Large intestine (tissue), 3 donors: ENCODE measurements around the gene L3MBTL4. TPM values are rescaled to one million over a fixed set of nuclear protein-coding genes. Genes with fewer than 3 reads are reported as not detected.
A peak's percentile ranks its signal among the peaks of the same experiment; 100 is the strongest.

Experiments
- DNase-seq, 2 donors: peaks; one replicate each; pipeline versions ENCODE4 v3.0.0 to v3.0.0-alpha.2; 2013
- H3K27ac ChIP-seq: one replicate; pipeline ENCODE4 v1.5.1; 2013; ENCODE audit warnings: low read length
- H3K27me3 ChIP-seq: 2 replicates; pipeline ENCODE4 v1.6.1; 2013; ENCODE audit warnings: low read length; ENCODE audit not compliant: control insufficient read depth, insufficient read depth
- H3K36me3 ChIP-seq: 2 replicates; pipeline ENCODE4 v1.6.1; 2013; ENCODE audit warnings: low read length; ENCODE audit not compliant: control insufficient read depth, insufficient read depth
- H3K4me1 ChIP-seq: one replicate; pipeline ENCODE4 v1.6.1; 2013; ENCODE audit warnings: low read length; ENCODE audit not compliant: control insufficient read depth, insufficient read depth
- H3K4me3 ChIP-seq: one replicate; pipeline ENCODE4 v1.5.1; 2013; ENCODE audit warnings: low read length
- H3K9me3 ChIP-seq: one replicate; pipeline ENCODE4 v1.6.1; 2013; ENCODE audit warnings: mild to moderate bottlenecking, low read depth, low read length, moderate library complexity; ENCODE audit not compliant: control insufficient read depth
- WGBS: methylation state at CpG from one replicate; pipeline ENCODE4 v1.1.5; 2013; ENCODE audit warnings: low lambda C conversion rate; ENCODE audit not compliant: insufficient coverage; 5-methylcytosine and 5-hydroxymethylcytosine counted together
- polyA plus RNA-seq: library from polyadenylated mRNA; unstranded; fragments of 120-200 nt; gene quantifications from one replicate; pipeline ENCODE4 v1.2.1, GENCODE V29; 2013

L3MBTL4 gene
- polyA plus RNA-seq, 1 donor = 4.0 TPM

GRCh38 chr18:5969989-5970403 is 444.7 kb downstream of the L3MBTL4 start:
- no peaks in the 10 kb centered on the region for H3K27me3 ChIP-seq
- no peak overlapping the region for H3K4me3 ChIP-seq
- no peaks in the 10 kb centered on the region for H3K9me3 ChIP-seq
- DNase-seq = peak; percentile 78 to 92
- H3K36me3 ChIP-seq = no peaks in the 10 kb centered on the region
- H3K4me1 ChIP-seq = peaks cover 42% of the 10 kb centered on the region
- H3K27ac ChIP-seq = no peak overlapping the region
- no CpG with 5 or more reads among the region's 3 CpGs for WGBS

DNA sequence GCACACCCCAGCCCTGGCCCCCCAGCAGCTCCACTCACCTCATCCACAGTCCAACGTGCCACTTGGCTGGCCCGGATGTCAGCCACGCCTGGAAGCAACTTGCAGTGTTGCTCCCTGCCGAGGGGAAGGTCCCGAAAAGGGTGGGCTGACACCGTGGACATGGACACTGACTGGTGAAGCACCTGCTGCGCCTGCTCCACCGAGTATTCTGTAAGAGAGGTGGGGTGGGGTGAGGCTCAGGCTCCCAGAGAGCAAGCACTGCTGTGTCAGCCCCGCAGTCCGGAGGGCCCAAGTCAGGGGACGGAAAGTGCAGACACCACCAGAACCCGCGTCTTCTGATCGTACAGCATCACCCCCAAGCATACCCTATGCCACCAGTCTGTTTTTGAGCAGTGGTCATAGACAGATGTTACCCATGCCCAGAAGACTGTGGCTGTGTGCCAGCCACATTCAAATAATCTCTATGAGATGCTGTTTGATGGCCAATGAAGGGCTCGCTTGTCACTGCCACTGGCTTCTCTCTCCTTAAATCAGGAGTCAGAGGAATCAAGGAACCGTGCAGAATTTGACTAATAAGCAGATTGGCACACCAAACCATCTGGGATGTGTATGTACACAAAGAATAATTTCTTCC is 445.2 kb downstream of the L3MBTL4 start:
- H3K4me1 ChIP-seq = peaks cover 42% of the 10 kb centered on the region
- no peaks in the 10 kb centered on the region for H3K9me3 ChIP-seq
- H3K27me3 ChIP-seq = no peaks in the 10 kb centered on the region
- no peak overlapping the region for H3K4me3 ChIP-seq
- no peaks in the 10 kb centered on the region for H3K36me3 ChIP-seq
- WGBS = no CpG with 5 or more reads among the region's 16 CpGs
- no peak for DNase-seq
- H3K27ac ChIP-seq = no peak overlapping the region

GRCh38 chr18:5967666-5968065 is 447.0 kb downstream of the L3MBTL4 start:
- Histone ChIP-seq H3K27ac (no peak overlapping the region), H3K27me3 (no peaks in the 10 kb centered on the region), H3K36me3 (no peaks in the 10 kb centered on the region), H3K4me1 (peaks cover 42% of the 10 kb centered on the region), H3K9me3 (no peaks in the 10 kb centered on the region), H3K4me3 (no peak overlapping the region)
- WGBS = no CpG with 5 or more reads among the region's 8 CpGs
- no peak for DNase-seq

DNA sequence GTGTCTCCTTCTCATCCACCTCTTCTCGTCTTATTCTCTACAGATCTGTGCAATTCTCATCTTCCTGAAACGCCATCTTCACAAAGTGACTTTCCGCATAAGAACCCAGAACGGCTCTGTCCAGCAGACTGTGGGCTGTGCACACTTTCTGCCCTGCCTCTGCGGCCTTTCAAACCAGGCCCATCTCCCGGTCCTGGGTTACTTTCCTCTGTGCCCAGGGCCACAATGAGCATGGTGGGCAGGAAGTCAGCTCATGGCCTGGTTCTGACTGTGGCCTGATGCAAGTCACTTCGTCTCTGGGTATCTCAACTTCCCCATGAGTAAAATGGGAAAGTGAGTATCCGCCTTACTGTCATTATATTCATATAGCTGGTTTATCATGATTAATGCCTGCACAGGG is 447.7 kb downstream of the L3MBTL4 start:
- Histone ChIP-seq H3K9me3 (no peaks in the 10 kb centered on the region), H3K36me3 (no peaks in the 10 kb centered on the region), H3K27me3 (no peaks in the 10 kb centered on the region), H3K4me3 (no peak overlapping the region), H3K4me1 (peaks cover 42% of the 10 kb centered on the region), H3K27ac (no peak overlapping the region)
- WGBS = 80% methylated on average over 1 of the region's 8 CpGs
- no peak for DNase-seq

- Histone ChIP-seq H3K4me1 (peaks cover 42% of the 10 kb centered on the region), H3K27ac (no peak overlapping the region), H3K9me3 (no peaks in the 10 kb centered on the region), H3K4me3 (no peak overlapping the region), H3K27me3 (no peaks in the 10 kb centered on the region), H3K36me3 (no peaks in the 10 kb centered on the region)
- 60% methylated on average over 1 of the region's 4 CpGs for WGBS
- peak; percentile 87 to 96 for DNase-seq
These were observed 448.2 kb downstream of the L3MBTL4 start for GRCh38 chr18:5966514-5966913.

- no peaks in the 10 kb centered on the region for H3K9me3 ChIP-seq
- H3K27me3 ChIP-seq = no peaks in the 10 kb centered on the region
- peaks cover 31% of the 10 kb centered on the region for H3K4me1 ChIP-seq
- H3K4me3 ChIP-seq = no peak overlapping the region
- DNase-seq = no peak
- WGBS = no CpG with 5 or more reads among the region's 2 CpGs
- H3K36me3 ChIP-seq = no peaks in the 10 kb centered on the region
- H3K27ac ChIP-seq = no peak overlapping the region
These were observed 449.7 kb downstream of the L3MBTL4 start for GRCh38 chr18:5964996-5965395.

GRCh38 chr18:5964596-5964995 is 450.1 kb downstream of the L3MBTL4 start:
- no peaks in the 10 kb centered on the region for H3K27me3 ChIP-seq
- H3K4me1 ChIP-seq = peaks cover 27% of the 10 kb centered on the region
- WGBS = 83% methylated on average over 1 of the region's 5 CpGs
- H3K36me3 ChIP-seq = no peaks in the 10 kb centered on the region
- no peak for DNase-seq
- H3K4me3 ChIP-seq = no peak overlapping the region
- H3K27ac ChIP-seq = no peak overlapping the region
- H3K9me3 ChIP-seq = no peaks in the 10 kb centered on the region

GRCh38 chr18:5964108-5964507 is 450.6 kb downstream of the L3MBTL4 start:
- 40% methylated on average over 1 of the region's 8 CpGs for WGBS
- Histone ChIP-seq H3K27ac (no peak overlapping the region), H3K9me3 (no peaks in the 10 kb centered on the region), H3K4me1 (peaks cover 23% of the 10 kb centered on the region), H3K27me3 (no peaks in the 10 kb centered on the region), H3K36me3 (no peaks in the 10 kb centered on the region), H3K4me3 (no peak overlapping the region)
- no peak for DNase-seq

- DNase-seq = no peak
- Histone ChIP-seq H3K36me3 (no peaks in the 10 kb centered on the region), H3K9me3 (no peaks in the 10 kb centered on the region), H3K27me3 (no peaks in the 10 kb centered on the region), H3K4me3 (no peak overlapping the region), H3K27ac (no peak overlapping the region), H3K4me1 (peaks cover 18% of the 10 kb centered on the region)
- 100% methylated on average over 1 of the region's 7 CpGs for WGBS
These were observed 451.4 kb downstream of the L3MBTL4 start for GRCh38 chr18:5963267-5963666.

DNA sequence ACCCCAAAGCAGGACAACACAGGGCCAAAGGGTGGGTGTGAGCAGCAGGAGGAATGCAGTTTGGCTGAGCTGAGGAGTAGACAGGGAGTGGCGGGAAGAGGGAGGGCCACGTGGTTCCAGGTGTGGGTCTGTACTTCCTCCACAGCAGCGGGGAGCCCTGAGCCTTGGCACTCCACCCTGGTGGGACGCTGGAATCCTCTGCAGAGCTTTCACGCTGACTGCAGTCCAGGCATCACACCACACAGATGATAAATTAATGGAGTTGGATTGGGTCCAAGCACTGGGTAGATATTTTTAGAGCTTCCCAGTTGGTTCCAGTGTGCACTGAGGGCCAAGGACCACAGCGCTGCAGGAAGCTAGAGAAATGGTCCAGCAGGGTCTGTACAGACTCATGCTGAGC is 452.3 kb downstream of the L3MBTL4 start:
- no peak for DNase-seq
- WGBS = no CpG with 5 or more reads among the region's 6 CpGs

DNA sequence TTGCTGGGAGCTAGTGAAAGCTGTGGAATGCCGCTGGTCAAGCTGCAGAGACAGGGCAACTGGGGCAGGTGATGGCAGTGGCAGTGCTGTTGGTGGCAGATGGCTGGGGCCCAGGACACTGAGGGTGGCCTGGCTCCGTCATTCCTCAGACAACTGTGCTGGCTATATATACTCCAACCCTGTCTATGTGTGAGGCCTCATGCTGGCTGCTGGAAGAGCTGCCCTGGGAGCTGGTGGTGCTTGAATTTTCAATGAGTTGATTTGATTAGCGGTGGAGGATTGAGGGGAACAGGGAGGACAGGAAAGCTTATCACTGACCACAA is 452.9 kb downstream of the L3MBTL4 start:
- Histone ChIP-seq H3K4me3 (no peak overlapping the region), H3K36me3 (no peaks in the 10 kb centered on the region), H3K9me3 (no peaks in the 10 kb centered on the region), H3K27me3 (no peaks in the 10 kb centered on the region), H3K27ac (no peak overlapping the region), H3K4me1 (peaks cover 6% of the 10 kb centered on the region)
- DNase-seq = no peak
- no CpG with 5 or more reads among the region's 3 CpGs for WGBS

More for the DNA sequence above, 452.3 kb downstream of the L3MBTL4 start:
- Histone ChIP-seq H3K27ac (no peak overlapping the region), H3K4me3 (no peak overlapping the region), H3K36me3 (no peaks in the 10 kb centered on the region), H3K9me3 (no peaks in the 10 kb centered on the region), H3K27me3 (no peaks in the 10 kb centered on the region), H3K4me1 (peaks cover 11% of the 10 kb centered on the region)
